ENCODE results near the gene PACSIN3.

Gene PACSIN3

DNA sequence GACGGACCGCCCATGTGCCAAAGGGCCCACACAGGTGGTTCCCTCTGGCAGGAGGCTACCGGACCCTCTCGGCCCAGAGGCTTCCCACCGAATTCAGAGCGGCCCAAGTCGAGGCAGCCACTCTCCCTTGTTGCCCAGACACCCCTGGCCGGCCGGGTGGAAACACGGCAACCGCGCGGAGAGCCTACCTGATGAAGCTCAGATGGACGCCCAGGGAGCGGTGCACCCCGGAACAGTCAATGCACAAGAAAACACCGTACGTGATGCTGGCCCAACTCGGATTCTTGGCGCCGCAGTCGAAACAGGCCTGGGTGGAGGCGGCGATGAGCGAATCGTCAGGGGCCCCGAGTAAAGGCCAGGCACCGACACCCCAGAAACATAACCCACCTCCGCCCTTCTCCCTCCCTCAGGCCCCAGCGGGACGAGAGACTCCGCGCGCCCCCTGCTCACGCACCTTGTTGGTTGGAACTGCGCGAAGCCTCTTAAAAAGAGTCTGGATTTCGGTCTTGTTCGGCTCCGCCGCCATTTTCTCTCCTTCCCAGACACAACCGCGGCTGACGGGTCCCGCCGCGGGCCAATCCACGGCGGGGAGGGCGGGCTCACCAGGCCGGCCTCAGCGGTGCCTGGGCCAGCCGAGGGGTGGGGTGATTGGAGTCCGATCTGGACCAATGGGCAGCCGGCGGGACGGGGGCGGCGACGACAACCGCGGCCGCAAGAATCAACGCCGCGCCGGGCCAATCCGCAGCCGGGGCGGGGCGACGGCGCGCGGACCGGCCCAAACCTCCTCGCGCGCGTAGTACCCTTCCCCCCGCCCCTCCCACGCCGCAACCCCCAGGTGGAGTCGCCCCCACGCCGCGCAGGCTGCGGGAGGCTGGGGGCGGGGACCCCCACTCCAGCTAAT, 9.7 kb downstream of the PACSIN3 start, which contains the start of gene ARFGAP2:
Gene ARFGAP2, minus strand, starts transcription at position 552 of the 901 bp plus-strand sequence. Its CDS starts 26 bp downstream, at position 526.
- peak; percentile 94 for DNase-seq (ENCODE audit: low spot score)

DNA sequence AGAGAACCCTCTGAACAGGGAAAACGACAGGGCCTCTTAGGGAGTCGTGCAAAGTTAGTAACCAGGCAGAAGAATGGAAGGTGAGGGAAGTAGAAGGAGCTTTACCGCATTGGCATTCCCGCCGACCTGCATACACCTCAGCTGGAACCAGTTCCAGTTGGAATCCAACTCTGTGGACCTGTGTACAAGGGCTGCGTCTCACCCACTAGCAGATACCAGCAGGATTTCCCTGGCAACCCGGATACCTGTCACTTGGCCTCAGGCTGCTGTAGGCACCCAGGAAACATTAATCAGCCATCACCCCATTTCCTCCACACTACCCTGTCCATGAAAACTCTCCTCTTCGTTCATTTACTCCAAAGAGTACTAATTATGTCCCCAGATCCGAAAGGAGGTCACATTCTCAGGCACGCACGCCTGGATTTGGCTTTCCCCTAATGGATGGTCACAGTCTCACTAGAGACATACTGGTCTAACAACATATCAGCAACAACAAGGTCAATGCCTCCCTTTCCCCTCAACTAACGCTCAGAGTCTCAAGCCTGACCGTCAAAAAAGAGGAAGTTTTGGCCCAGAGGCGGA, 10.4 kb downstream of the PACSIN3 start:
- DNase-seq (ENCODE audit: low spot score) = no peak

DNA sequence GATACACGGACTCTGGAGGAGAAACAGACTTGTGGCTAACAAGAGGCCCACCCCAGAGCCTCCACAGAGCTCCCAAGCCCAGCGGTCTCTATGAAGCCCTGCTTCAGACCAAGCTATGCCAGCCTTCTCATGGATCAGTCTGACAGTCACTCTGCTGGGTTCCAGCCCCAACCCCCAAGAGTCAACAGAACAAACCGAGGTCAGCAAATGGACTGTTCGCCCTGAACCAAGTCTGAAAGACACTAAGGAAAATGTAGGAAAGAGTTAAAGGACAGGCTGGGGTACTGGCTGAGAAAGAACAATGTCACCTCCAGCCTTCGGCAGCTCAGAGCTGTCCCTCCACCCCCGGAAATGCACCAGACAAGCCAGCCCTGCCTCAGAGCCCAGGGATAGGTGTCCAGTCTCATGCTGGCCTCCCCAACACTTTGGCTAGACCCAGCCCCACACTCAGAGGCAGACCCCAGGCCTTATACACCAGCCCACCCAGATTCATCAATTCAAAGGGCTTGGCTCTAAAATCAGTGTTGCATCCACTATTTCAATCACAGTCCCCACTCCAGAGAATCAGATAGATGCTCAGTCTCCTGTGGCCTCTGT, 13.4 kb downstream of the PACSIN3 start:
- DNase-seq (ENCODE audit: low spot score) = no peak

DNA sequence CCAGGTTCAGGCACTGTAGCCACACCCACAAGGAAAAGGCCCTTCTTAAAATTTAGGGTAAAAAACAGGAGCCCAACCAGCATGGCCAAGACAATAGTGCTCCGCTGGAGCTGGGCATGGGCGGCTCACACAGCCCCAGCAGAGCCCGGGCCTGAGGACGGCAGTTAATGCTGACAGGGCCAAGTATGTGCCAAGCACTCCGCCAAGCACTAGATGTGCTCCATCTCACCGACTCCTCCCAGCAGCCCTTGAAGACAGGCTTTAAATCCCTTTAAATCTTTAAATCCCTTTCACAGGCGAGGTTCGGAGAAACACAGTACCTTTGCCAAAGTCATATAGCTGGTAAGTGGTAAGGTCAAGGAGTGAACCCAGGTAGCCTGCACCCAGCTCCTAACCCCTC, 14.4 kb downstream of the PACSIN3 start:
- DNase-seq (ENCODE audit: low spot score) = no peak

DNA sequence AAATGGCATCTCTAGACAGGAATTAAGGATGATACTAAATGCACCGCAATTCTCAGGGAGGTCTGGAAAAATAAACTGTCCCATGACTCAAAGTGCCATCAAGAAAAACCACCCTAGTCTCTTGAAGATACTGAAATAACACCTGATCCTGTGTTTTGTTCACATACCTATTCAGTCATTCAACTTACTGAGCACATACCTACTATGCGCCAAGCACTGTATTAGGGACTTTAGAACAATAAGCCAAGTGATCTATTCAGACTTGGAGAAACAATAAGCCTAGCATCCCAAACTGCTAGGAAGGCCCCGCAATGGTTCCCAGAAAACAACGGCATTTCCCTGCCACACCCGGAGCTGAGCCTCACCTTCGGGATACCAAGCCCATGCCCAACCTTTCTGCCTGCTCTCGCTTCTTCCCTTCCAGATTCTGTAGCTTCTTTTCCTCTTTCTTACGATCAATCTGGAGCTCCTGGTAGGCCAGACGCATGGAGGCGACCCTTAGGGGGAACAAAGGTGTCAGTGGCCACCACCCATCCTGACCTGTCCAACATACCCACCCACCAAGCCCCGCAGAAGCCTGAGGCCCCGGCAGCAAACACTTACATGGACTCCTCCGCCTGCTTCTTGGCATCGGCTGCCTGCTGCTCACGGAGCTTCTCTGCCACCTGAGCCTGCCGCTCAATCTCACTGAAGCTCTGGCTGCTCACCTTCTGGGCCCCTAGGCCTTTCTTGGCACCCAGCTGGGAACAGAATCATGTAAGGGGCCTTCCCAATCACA, 15.0 kb downstream of the PACSIN3 start:
- DNase-seq (ENCODE audit: low spot score) = no peak

DNA sequence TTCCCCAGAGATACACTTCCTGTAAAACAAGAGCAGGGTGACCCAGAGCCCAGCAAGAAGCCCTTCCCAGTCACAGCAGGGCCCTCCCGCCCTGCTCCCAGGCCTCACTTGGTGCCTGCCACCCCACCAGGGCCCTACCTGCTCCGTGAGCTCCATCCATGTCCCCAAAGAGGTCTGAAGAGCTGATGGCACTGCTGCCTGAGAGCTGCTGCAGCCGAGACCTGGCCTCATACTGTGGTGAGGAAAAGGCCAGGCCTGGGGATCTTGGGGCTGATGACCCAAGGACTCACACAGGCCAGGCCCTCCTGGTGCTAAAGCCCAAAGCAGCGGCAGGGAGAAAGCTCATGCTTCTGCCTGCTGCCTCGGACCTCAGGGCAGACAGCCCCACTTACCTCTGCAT, 19.9 kb downstream of the PACSIN3 start:
- DNase-seq (ENCODE audit: low spot score) = no peak

DNA sequence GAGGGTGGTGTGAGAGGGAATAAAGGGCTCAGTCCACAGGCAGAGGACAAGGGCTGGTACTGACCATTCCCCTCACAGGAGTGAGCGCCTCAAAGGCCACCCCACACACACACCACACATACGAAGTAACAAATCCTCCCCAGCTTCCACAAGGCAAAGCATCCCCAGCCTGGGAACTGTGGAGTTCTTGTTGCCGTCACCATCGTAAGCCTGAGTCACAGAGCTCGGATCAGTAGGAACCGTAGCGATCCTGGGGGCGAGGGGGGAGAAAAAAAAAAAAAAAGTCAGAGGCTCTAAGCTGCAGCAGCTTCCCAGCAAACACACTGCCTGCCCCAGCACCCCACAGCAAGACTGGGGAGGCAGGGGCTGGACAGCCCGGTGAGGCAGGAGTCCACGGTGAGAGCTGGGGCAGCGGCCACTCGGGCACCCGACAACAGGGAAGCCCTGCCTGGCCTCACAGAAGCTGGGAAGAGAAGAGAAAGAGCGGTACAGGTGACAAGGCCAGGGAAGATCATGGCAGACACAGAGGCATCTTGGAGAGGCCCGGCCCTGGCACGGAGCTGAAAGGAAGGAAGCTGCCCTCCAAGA, 20.9 kb downstream of the PACSIN3 start:
- no peak for DNase-seq (ENCODE audit: low spot score)

DNA sequence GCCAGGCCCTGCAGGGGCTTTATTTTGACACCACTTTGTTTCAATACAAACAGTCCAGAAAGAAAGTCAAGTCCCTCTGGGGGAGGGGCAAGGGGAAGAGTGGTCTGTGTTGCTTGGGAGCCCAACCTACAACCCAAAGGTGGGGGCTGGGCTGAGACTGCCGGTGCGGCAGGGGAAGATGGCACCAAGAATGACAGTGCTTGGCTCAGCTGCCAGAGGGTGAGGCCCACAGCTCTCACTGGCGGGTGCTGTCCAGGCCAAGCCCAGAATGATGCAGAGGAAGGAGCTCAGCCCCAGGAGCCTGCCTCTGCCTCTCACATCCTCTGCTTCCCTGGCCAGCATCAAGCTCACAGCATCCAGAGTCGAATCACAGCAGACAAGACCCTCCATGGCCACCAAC, 21.9 kb downstream of the PACSIN3 start:
- DNase-seq (ENCODE audit: low spot score) = no peak

DNA sequence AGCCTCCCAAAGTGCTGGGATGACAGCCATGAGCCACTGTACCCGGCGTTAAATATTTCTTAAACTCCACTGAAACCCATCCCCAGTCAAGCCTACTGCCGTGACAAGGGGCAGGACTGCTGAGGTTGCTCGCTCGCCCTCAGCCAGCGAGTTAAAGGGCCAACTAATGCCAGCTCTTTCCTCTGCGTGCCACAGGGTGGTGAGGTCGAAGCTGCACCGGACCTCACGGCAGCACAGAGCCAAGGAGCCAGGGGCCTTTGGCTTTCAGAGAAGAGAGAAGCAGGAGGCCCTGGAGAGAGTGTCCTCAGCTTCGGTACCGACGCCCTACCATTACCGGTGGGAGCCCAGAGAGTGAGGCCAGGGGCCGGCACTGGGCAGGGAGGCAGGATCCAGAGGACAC, 22.3 kb downstream of the PACSIN3 start:
- DNase-seq (ENCODE audit: low spot score) = no peak

DNA sequence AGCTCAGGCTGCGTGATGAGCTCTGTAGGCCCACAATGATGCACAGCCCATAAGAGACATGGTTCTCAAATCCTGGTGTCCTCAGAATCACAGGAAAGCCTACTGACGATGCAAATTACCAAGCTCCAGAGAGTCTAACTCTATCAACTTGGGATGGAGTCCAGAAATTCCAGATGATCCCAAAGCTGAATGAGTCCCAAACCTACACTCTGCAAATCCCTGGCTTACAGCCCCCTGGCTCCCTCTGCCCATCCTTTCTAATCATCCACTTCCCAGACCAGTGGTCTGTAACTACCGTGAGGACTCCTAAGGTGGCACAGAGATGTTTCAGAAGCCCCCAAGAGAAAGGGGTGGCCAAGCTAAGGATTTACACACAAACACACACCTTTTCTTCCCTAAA, 23.0 kb downstream of the PACSIN3 start:
- no peak for DNase-seq (ENCODE audit: low spot score)

DNA sequence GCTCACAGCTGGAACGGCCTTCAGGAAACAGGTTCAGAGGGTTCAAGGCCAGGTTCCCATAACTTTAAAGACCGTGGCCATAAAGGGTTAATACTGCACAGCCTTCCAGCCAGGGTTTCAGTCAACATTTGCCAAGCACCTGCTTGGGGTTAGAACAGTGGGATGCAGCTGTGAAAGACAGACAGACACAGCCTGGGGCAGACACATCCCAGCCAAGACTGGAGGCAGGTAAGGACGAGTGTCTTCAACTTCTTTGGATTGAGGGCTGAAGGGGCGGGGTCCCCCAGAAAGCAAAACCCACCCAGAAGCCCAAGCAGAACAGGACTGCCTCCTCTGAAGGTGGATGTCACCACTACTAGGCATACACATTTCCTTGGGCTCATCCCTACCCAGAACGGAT, 23.8 kb downstream of the PACSIN3 start:
- DNase-seq (ENCODE audit: low spot score) = no peak

DNA sequence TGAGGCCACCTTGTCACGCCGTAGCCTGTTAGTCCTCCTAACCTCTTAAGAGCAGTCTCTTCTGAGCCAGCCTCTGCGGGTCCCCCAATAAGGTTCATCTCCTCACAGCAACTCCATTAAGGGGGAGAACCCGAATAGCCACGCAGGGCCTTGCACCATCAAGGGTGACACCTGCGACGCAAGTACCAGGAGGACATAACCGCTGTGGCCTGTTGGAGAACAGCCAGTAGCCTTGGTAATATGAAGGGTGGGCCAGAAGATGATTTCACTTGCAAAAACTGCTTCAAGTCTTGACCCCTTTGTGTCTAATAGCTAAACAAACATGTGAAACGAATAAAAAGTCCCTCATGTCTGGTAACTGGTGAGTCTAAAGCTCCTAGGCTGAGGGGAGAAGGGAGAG, 24.3 kb downstream of the PACSIN3 start:
- no peak for DNase-seq (ENCODE audit: low spot score)

DNA sequence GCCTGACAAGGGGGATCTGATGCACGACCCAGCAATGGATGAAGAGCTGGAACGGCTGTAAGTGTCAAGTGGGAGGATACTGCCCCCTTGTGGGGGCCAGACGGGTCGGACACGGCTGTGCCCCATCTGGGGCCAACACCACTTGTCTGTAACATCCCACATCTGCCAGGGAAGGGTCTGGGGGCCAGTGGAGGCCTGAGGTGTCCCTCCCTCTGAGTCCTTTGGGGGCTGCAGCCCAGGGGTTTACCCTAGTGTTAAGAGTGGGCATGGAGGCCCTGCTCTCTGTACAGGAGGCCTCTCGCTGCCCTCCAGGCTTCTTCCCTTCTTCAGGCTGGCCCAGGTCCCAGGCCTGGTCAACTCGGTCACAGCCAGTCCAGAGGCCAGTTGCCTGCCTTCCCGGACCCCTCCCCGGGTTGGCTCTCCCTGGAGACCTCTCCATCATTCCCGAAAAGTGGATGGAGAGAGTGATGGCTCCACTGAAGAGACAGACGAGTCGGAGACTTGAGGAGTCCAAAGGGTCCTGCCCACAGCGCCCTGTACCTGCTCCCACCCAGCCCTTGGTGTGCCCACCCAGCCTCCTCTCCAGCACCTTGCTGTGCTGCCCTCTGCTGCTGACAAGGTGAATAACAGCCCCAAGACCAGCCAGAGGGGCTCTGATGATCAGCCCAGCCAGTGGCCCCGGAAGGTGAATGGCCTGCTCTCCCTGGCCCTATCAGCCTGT, 24.9 kb downstream of the PACSIN3 start:
- peak; percentile 51 for DNase-seq (ENCODE audit: low spot score)

DNA sequence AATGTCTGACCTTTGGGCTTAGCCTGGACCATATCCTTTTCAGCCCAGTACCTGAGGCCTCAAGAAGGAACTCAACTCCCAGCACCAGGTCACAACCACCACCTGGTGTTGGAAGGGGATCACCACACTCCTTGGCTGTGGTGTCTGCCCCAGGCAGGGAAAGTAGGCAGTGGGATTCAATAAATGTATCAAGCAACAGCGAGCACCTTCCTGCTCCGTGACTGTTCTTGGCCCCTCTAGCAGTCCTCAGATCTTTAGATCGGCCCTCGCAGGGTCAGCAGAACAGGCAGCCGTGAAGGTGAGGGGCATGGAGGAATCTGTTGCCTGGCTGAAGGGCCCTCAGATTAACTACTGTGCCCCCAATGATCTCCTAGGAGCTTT, 25.5 kb downstream of the PACSIN3 start:
- DNase-seq (ENCODE audit: low spot score) = no peak

DNA sequence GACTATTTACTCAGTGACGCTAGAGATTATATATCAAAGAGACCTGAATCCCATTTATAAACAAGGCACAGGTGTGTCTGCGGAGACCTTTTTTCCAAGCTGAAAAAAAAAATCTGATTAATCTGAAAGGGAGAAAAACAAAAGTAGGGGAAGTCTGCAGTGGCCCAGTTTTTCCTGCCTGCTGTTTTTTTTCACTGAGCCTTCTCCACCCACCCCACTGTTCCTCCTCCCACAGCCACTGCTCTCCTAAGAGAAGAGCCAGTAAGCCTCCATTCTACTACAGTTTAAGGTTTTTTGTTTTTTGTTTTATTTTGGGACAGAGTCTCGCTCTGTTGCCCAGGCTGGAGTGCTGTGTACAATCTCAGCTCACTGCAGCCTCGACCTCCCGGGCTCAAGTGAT, 28.0 kb downstream of the PACSIN3 start:
- no peak for DNase-seq (ENCODE audit: low spot score)

DNA sequence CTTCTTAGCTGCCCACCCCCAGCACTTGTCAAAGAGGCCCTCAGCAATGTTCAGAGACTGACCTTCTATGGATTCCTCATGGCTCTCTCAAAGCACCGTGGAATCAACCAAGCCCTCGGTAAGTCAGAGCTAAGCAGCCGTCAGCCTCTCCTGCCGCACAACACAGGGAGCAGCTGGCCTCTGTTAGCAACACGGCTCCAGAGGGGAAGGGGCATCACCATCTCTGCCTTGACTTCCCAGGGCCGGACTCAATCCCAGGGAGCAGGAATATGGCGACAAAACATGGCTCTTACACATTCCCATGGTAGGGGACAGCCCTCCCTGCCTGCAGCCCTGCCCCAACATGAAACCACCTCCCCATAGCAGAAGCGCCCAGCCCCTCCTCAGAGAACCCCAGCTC, 28.4 kb downstream of the PACSIN3 start:
- DNase-seq (ENCODE audit: low spot score) = no peak

DNA sequence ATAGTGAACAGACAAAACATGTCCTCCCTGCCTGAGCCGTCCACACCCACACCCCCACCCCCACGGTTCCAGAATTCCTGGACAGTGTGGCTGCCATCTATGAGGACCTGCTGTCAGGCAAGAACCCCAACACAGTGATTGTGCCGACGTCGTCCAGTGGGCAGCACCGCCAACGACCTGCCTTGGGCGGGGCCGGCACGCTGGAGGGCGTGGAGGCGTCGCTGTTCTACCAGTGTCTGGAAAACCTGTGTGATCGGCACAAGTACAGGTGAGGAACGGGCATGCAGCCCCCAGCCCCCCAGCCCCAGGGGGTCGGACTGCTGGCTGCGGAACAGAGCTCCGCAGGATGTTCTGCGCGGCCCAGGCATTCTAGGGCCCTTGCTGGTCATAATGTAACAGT, 29.3 kb downstream of the PACSIN3 start:
- no peak for DNase-seq (ENCODE audit: low spot score)

DNA sequence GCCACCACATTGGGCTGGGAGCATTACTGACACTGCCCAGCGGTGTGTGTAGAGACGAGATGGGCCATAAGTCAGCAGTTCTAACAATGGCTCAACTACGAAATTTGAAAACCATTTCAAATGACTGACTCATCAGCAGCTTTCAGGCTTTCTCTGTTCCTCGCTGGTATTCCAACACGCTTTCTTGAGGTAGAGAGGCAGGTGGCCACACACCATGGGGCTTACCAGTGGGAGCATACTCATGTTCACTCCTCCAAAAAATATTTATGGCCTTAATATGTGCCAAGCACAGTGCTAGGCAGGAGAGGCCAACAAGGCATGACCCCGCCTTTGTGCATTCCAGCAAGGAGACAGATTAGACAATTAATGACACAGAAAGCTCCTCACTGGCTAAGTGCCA, 29.9 kb downstream of the PACSIN3 start:
- no peak for DNase-seq (ENCODE audit: low spot score)

DNA sequence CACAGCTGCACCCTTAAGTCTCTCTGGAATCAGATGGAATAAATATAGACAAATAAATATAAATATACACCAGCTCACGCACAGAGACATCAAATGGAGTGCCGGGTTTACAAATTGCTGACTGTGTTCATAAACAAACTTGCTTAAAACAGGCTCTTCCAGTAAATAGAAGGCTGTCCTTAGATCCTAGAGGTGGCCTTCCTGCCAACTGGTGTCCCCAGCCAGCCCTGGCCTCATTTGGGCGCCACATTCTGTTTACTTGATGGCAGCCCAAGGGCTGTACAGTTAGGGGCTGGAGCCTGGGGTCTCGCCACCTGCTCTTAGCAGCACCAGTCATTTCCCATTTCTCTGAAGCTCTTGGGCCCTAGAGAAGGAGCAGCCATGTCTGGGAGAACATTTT, 30.4 kb downstream of the PACSIN3 start:
- no peak for DNase-seq (ENCODE audit: low spot score)

DNA sequence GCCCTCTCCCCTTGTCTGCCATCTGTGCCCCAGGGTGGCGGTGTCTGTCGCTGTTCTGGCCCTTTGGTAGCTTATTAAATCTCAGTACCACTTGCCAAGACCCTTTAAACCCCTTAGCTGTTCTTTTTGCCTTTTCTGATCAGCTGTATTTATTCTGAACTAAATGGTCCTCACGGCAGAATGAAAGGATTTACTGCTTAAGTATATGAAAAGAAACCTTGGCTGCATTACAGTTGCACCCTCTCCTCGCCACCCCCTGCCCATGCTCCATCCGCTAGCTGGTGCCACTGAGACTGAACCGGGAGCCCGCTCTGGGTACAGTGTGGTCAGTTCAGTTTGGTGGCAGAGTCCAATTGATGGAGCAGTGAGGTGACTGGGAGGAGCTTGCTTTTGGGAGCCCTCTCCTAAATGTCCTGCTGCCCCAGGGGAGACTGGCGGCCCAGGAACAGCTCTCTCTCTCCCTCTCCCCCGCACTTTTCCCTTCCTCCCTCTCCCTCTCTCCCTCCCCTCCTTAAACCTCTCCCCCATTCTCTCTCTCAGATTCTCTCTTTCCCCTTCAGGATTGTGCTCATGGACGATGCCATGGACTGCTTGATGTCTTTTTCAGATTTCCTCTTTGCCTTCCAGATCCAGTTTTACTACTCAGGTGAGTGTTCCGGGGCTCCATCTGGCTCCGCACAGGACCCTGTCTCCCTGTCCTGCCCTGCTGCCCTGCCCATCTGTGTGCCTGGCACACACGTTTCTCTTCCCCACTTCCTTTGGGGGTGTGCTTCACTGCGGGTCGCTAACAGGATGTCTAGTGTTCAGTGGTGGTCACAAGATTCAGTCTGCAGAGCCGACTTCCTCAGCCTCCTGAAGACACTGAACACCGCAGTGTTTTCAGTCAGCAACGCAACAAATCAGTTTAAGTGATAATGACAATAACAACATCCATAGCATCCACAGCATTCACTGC, 31.3 kb downstream of the PACSIN3 start:
- DNase-seq (ENCODE audit: low spot score) = no peak

All from LoVo (cell line).